ENCODE measurements around the gene CYSTM1. TPM values are rescaled to one million over a fixed set of nuclear protein-coding genes. Genes with fewer than 3 reads are reported as not detected.

The CYSTM1 gene
- total RNA-seq, 2 donors from 2014 or later = 11.3 to 11.9 TPM

GRCh38 chr5:140267201-140267540 lies 92.2 kb downstream of the CYSTM1 start:
- Mint-ChIP-seq H3K27ac (peak overlapping the region; percentile 26), H3K9me3 (no peaks in the 10 kb centered on the region), H3K4me1 (peaks cover 31% of the 10 kb centered on the region), H3K36me3 (ENCODE audit: low read depth) (no peaks in the 10 kb centered on the region), H3K27me3 (no peaks in the 10 kb centered on the region), H3K4me3 (peak overlapping the region; percentile 11)
- peak; percentile 18 for ATAC-seq (replicated peaks)

DNA sequence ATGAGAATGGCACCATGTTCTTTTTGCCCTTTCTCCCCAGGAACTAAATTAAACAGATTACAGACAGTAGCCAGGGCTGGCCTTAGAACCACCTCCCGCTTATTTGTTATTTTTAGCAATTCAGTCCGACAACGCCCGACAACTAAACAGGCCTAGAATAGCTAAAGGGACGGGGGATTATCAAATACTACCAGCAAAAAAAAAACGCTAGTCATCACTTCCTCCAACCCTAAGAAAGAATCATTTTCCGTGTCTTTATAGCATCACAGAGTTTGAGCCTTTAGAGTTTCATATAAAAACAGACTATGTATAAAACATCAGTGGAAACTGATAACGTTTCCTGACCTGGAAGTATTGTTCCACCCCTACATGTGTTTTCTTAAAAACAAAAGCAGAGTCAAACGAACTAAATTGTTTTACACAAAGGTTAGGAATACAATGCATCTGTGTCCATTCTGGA lies 92.6 kb downstream of the CYSTM1 start:
- no peaks in the 10 kb centered on the region for H3K9me3 Mint-ChIP-seq
- peak overlapping the region; percentile 11 for H3K4me3 Mint-ChIP-seq
- H3K27ac Mint-ChIP-seq = peak overlapping the region; percentile 26
- no peaks in the 10 kb centered on the region for H3K36me3 Mint-ChIP-seq (ENCODE audit: low read depth)
- no peak for ATAC-seq (replicated peaks)
- peaks cover 27% of the 10 kb centered on the region for H3K4me1 Mint-ChIP-seq
- no peaks in the 10 kb centered on the region for H3K27me3 Mint-ChIP-seq

- H3K9me3 Mint-ChIP-seq = no peaks in the 10 kb centered on the region
- H3K27me3 Mint-ChIP-seq = no peaks in the 10 kb centered on the region
- H3K4me3 Mint-ChIP-seq = no peak overlapping the region
- no peak for ATAC-seq (replicated peaks)
- peaks cover 9% of the 10 kb centered on the region for H3K36me3 Mint-ChIP-seq (ENCODE audit: low read depth)
- peaks cover 27% of the 10 kb centered on the region for H3K4me1 Mint-ChIP-seq
- H3K27ac Mint-ChIP-seq = no peak overlapping the region
These were observed 95.0 kb downstream of the CYSTM1 start for GRCh38 chr5:140270008-140270407.

GRCh38 chr5:140273401-140273877 lies 98.5 kb downstream of the CYSTM1 start:
- Mint-ChIP-seq H3K27me3 (no peaks in the 10 kb centered on the region), H3K27ac (no peak overlapping the region), H3K4me3 (no peak overlapping the region), H3K4me1 (peaks cover 6% of the 10 kb centered on the region), H3K9me3 (no peaks in the 10 kb centered on the region), H3K36me3 (ENCODE audit: low read depth) (peaks cover 33% of the 10 kb centered on the region)
- no peak for ATAC-seq (replicated peaks)

DNA sequence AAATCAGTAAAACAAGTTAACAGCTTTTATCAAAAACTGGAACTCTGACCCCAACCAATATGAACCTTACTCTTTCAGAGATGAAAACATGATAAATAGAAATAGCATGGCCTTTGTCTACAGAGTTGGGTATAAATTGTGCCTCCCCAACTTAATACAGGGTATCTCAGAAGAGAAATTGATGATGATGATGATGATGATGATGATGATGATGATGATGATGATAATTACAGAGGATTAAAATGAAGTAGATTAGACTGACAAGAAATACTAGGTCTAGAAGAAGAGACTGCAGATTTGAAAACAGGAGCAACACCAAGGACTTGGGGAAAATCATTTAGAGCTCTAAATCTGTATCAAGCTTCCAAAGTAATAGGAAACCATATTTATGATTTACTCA lies 100.8 kb downstream of the CYSTM1 start:
- Mint-ChIP-seq H3K36me3 (ENCODE audit: low read depth) (peaks cover 46% of the 10 kb centered on the region), H3K9me3 (no peaks in the 10 kb centered on the region), H3K4me3 (no peak overlapping the region), H3K4me1 (peaks cover 11% of the 10 kb centered on the region), H3K27ac (no peak overlapping the region), H3K27me3 (no peaks in the 10 kb centered on the region)
- ATAC-seq (replicated peaks) = no peak

- no peak for ATAC-seq (replicated peaks)
- Mint-ChIP-seq H3K36me3 (ENCODE audit: low read depth) (peaks cover 29% of the 10 kb centered on the region), H3K9me3 (no peaks in the 10 kb centered on the region), H3K4me3 (no peak overlapping the region), H3K27me3 (no peaks in the 10 kb centered on the region), H3K4me1 (peaks cover 14% of the 10 kb centered on the region), H3K27ac (no peak overlapping the region)
These were observed 107.3 kb downstream of the CYSTM1 start for GRCh38 chr5:140282266-140282665.

- Mint-ChIP-seq H3K27me3 (no peaks in the 10 kb centered on the region), H3K4me1 (peaks cover 18% of the 10 kb centered on the region), H3K4me3 (no peak overlapping the region), H3K36me3 (ENCODE audit: low read depth) (peaks cover 21% of the 10 kb centered on the region), H3K9me3 (no peaks in the 10 kb centered on the region), H3K27ac (no peak overlapping the region)
- no peak for ATAC-seq (replicated peaks)
These were observed 109.0 kb downstream of the CYSTM1 start for GRCh38 chr5:140284013-140284412.

DNA sequence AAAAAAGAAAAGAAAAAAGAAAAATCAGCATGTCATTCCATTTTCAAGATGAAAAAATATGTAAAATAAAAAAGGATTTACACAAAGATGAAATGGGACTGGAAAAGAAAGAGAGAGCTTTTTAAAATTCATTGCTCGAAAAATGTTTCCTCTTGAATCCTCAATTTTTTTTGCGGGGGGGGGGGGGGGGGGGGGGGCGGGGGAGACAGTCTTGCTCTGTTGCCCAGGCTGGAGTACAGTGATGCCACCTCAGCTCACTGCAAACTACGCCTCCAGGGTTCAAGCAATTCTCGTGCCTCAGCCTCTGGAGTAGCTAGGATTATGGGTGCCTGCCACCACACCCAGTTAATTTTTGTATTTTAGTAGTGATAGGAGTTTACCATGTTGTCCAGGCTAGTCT lies 111.4 kb downstream of the CYSTM1 start:
- Mint-ChIP-seq H3K4me1 (peaks cover 21% of the 10 kb centered on the region), H3K36me3 (ENCODE audit: low read depth) (peaks cover 8% of the 10 kb centered on the region), H3K27me3 (no peaks in the 10 kb centered on the region), H3K27ac (no peak overlapping the region), H3K4me3 (no peak overlapping the region), H3K9me3 (no peaks in the 10 kb centered on the region)
- no peak for ATAC-seq (replicated peaks)

DNA sequence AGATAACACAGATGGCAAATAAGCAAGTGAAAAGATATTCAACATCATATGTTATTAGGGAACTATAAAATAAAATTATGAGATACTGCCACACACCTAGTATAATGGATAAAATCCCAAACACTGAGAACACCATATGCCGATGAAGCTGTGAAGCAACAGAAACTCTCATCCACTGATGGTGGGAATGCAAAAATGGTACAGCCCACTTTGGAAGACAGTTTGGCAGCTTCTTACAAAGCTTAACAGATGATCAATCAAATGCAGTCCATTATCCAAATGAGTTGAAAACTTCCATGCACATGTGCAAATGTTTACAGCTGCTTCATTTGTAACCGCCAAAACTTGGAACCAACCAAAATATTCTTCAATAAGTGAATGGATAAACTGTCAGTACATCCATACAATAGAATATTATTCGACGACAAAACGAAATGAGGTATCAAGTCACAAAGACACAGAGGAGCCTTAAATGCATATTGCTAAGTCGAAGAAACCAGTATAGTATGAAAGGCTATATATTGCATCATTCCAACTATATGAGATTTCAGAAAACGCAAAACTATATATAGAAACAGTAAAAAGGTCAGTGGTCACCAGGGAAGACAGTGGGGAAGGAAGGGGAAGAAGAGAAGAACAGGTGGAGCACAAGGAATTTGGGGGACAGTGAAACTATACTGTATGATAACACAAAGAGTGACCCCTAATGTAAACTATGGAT lies 113.0 kb downstream of the CYSTM1 start:
- Mint-ChIP-seq H3K36me3 (ENCODE audit: low read depth) (peaks cover 7% of the 10 kb centered on the region), H3K9me3 (no peaks in the 10 kb centered on the region), H3K27me3 (no peaks in the 10 kb centered on the region), H3K4me3 (no peak overlapping the region), H3K4me1 (peaks cover 24% of the 10 kb centered on the region), H3K27ac (no peak overlapping the region)
- ATAC-seq (replicated peaks) = no peak

- peaks cover 28% of the 10 kb centered on the region for H3K36me3 Mint-ChIP-seq (ENCODE audit: low read depth)
- H3K4me3 Mint-ChIP-seq = peak overlapping the region; percentile 10
- H3K27me3 Mint-ChIP-seq = no peaks in the 10 kb centered on the region
- ATAC-seq (replicated peaks) = no peak
- H3K4me1 Mint-ChIP-seq = peaks cover 33% of the 10 kb centered on the region
- no peaks in the 10 kb centered on the region for H3K9me3 Mint-ChIP-seq
- H3K27ac Mint-ChIP-seq = peak overlapping the region; percentile 34
These were observed 117.4 kb downstream of the CYSTM1 start for GRCh38 chr5:140292212-140293036.

Other genes starting within 250 kb of the CYSTM1 start
- gene NRG2, start 131.9 kb upstream of the CYSTM1 start, total RNA-seq = under 1 TPM; 0.11 to 0.48 TPM
- gene PURA, start 61.1 kb upstream of the CYSTM1 start, total RNA-seq = 10 to 100 TPM; 11.1 to 14.3 TPM
- gene IGIP, start 49.3 kb upstream of the CYSTM1 start, total RNA-seq = 1 to 10 TPM; 2.4 to 6.7 TPM
- 10 to 100 TPM; 40.1 to 64.1 TPM for gene PFDN1, start 127.9 kb downstream of the CYSTM1 start, total RNA-seq
- gene HBEGF, start 171.4 kb downstream of the CYSTM1 start, total RNA-seq = 10 to 100 TPM; 12.6 to 22.9 TPM
- under 1 TPM; 0.26 TPM for gene SLC4A9, start 185.0 kb downstream of the CYSTM1 start, total RNA-seq
- gene ANKHD1, start 226.6 kb downstream of the CYSTM1 start, total RNA-seq = 100 to 1,000 TPM in 1 of 2 donors, 10 to 100 TPM in 1; 94.5 to 119 TPM